A549 (cell line): ENCODE results near the gene SEC62. TPM values are rescaled to one million over a fixed set of nuclear protein-coding genes. Genes with fewer than 3 reads are reported as not detected.

Source experiments
- ATAC-seq, 2 experiments: fragments of 200-7000 bp in 1 of 2; fragments of >200 bp in 1 of 2; cut with Nextera tagmentation in 1 of 2; cut with Tn5 transposase in 1 of 2; 3 replicates each; pipeline versions ENCODE4 v1.8.0 to v1.9.1; 2018 to 2020; ENCODE audit warnings: mild to moderate bottlenecking in 1 of 2, moderate library complexity in 1 of 2
- CTCF ChIA-PET: fragments of 300-600 bp; sonication (Branson Sonifier 250); formaldehyde crosslinking; extraction: SDS; loops from one replicate; lab custom pipeline; 2021; ENCODE audit warnings: antibody characterized with exemption, inconsistent platforms; lab: Yijun Ruan, JAX
- POLR2A ChIA-PET: fragments of 350-600 bp; formaldehyde crosslinking; extraction: SDS; loops from one replicate; lab custom pipeline; 2021; ENCODE audit warnings: antibody characterized with exemption, inconsistent platforms; lab: Yijun Ruan, JAX
- DNase-seq, 2 experiments: peaks; one replicate each; pipeline versions ENCODE4 v3.0.0 to v3.0.0-alpha.2; 2011 to 2016; ENCODE audit warnings: low read depth in 1 of 2, low spot score in 1 of 2
- FAIRE-seq: peaks from 2 replicates; lab custom pipeline; 2011; peaks lifted over from hg19 to GRCh38; lab: Jason Lieb, UNC
- H3K27ac ChIP-seq, 2 experiments: fragments of >200 bp; sonication (Bioruptor Twin); formaldehyde crosslinking; 3 replicates each; pipeline ENCODE4 v1.5.1; 2016 to 2017
- H3K4me1 ChIP-seq: fragments of >200 bp; sonication (Bioruptor Twin); formaldehyde crosslinking; 3 replicates; pipeline ENCODE4 v1.6.1; 2016
- H3K4me2 ChIP-seq: fragments of >200 bp; sonication (Bioruptor Twin); formaldehyde crosslinking; 3 replicates; pipeline ENCODE4 v1.6.1; 2016
- H3K4me3 ChIP-seq: fragments of >200 bp; sonication (Bioruptor Twin); formaldehyde crosslinking; 3 replicates; pipeline ENCODE4 v1.5.1; 2016
- H3K9me3 ChIP-seq: fragments of >200 bp; sonication (Bioruptor Twin); formaldehyde crosslinking; 3 replicates; pipeline ENCODE4 v1.6.1; 2016
- BHLHE40 ChIP-seq: IDR thresholded peaks from 2 replicates; pipeline ENCODE4 v1.6.1; 2012; ENCODE audit warnings: low read depth, low read length, inconsistent platforms
- CTCF ChIP-seq: fragments of >200 bp; sonication (Bioruptor Twin); formaldehyde crosslinking; IDR thresholded peaks from 3 replicates; pipeline ENCODE4 v1.5.1; 2016
- E2F6 ChIP-seq: IDR thresholded peaks from 2 replicates; pipeline ENCODE4 v1.6.1; 2012; ENCODE audit warnings: low read depth, borderline replicate concordance
- EHF ChIP-seq: fragments of 250-450 bp; sonication (Bioruptor Pico); IDR thresholded peaks from 2 replicates; pipeline ENCODE4 v1.5.0; 2020; ENCODE audit warnings: mild to moderate bottlenecking
- EHMT2 ChIP-seq: fragments of 200-600 bp; sonication (generic); IDR thresholded peaks from 2 replicates; pipeline ENCODE4 v1.6.1; 2016; ENCODE audit warnings: antibody characterized with exemption, low read depth, mild to moderate bottlenecking, moderate library complexity
- ELK1 ChIP-seq: fragments of 150-350 bp; IDR thresholded peaks from 2 replicates; pipeline ENCODE4 v1.6.1; 2014; ENCODE audit warnings: low read depth, mild to moderate bottlenecking, low read length
- EP300 ChIP-seq, 2 experiments: fragments of >200 bp; sonication (Bioruptor Twin); formaldehyde crosslinking; IDR thresholded peaks; 2 replicates in 1 of 2; 3 replicates in 1 of 2; pipeline ENCODE4 v1.6.1; 2016 to 2017
- FOSB ChIP-seq: fragments of 250-450 bp; sonication (Bioruptor Pico); IDR thresholded peaks from 2 replicates; pipeline ENCODE4 v1.5.0; 2020; ENCODE audit warnings: mild to moderate bottlenecking, moderate library complexity
- GATA3 ChIP-seq: IDR thresholded peaks from 2 replicates; pipeline ENCODE4 v1.6.1; 2012; ENCODE audit warnings: borderline replicate concordance
- HES2 ChIP-seq: fragments of >200 bp; sonication (Bioruptor Twin); formaldehyde crosslinking; IDR thresholded peaks from 2 replicates; pipeline ENCODE4 v1.6.1; 2016
- MAFK ChIP-seq: fragments of 450-650 bp; IDR thresholded peaks from 2 replicates; pipeline ENCODE4 v1.6.1; 2014; ENCODE audit not compliant: partially characterized antibody
- MAZ ChIP-seq: fragments of 150-350 bp; IDR thresholded peaks from 2 replicates; pipeline ENCODE4 v1.6.1; 2014; ENCODE audit warnings: antibody characterized with exemption, low read depth, low read length, borderline replicate concordance
- NR3C1 ChIP-seq: fragments of >200 bp; sonication (Bioruptor Twin); formaldehyde crosslinking; IDR thresholded peaks from 3 replicates; pipeline ENCODE4 v1.6.1; 2017
- PHF8 ChIP-seq: fragments of 200-600 bp; sonication (generic); IDR thresholded peaks from 2 replicates; pipeline ENCODE4 v1.6.1; 2016; ENCODE audit warnings: low read depth, mild to moderate bottlenecking, antibody characterized with exemption, moderate library complexity, borderline replicate concordance
- POLR2A ChIP-seq: IDR thresholded peaks from 2 replicates; pipeline ENCODE4 v1.6.1; 2012; ENCODE audit warnings: mild to moderate bottlenecking, low read length
- POLR2AphosphoS2 ChIP-seq: conservative IDR thresholded peaks from 2 replicates; pipeline ENCODE4 v1.6.1; 2012; ENCODE audit warnings: low read length, improper control_type of control experiment, inconsistent platforms
- RAD21 ChIP-seq, 2 experiments: fragments of >200 bp in 1 of 2; sonication (Bioruptor Twin) in 1 of 2; formaldehyde crosslinking in 1 of 2; IDR thresholded peaks in 1 of 2; conservative IDR thresholded peaks in 1 of 2; 2 replicates in 1 of 2; 3 replicates in 1 of 2; pipeline ENCODE4 v1.6.1; 2012 to 2018; ENCODE audit warnings: inconsistent platforms in 1 of 2
- RFX5 ChIP-seq: fragments of 450-650 bp; IDR thresholded peaks from 2 replicates; pipeline ENCODE4 v1.7.1; 2014; ENCODE audit warnings: antibody characterized with exemption, mild to moderate bottlenecking, moderate library complexity
- SREBF2 ChIP-seq: fragments of 450-650 bp; IDR thresholded peaks from 2 replicates; pipeline ENCODE4 v1.6.1; 2014; ENCODE audit warnings: mild to moderate bottlenecking, moderate library complexity
- TP53 ChIP-seq: fragments of 250-450 bp; sonication (Bioruptor Pico); IDR thresholded peaks from 2 replicates; pipeline ENCODE4 v1.5.0; 2021; ENCODE audit warnings: mild to moderate bottlenecking, moderate library complexity
- WGBS: methylation state at CpG from one replicate; pipeline ENCODE4 v1.1.6; 2017; ENCODE audit errors: missing lambda C conversion rate; 5-methylcytosine and 5-hydroxymethylcytosine counted together
- polyA plus RNA-seq, 4 experiments: library from polyadenylated mRNA; depleted of rRNA in 3 of 4; stranded (reverse); fragments of >200 nt; fragmentation: RNase III in 1 of 4; extraction: RNeasy Plus Mini Kit Qiagen cat#74134 plus additional on column Dnase treatment in 1 of 4; gene quantifications; 2 replicates in 3 of 4; 3 replicates in 1 of 4; pipeline ENCODE4 v1.2.3, GENCODE V29; 2011 to 2017
- TF ChIP-seq, protein P1 (sequence below): fragments of 250-450 bp; sonication (Bioruptor Pico); IDR thresholded peaks from 2 replicates; pipeline ENCODE4 v1.5.0; 2020; ENCODE audit warnings: low read depth, mild to moderate bottlenecking, moderate library complexity

Gene SEC62
- polyA plus RNA-seq, 2 of the 4 experiments (the other 2 are of a cell fraction): 84.5 to 107 TPM

DNA sequence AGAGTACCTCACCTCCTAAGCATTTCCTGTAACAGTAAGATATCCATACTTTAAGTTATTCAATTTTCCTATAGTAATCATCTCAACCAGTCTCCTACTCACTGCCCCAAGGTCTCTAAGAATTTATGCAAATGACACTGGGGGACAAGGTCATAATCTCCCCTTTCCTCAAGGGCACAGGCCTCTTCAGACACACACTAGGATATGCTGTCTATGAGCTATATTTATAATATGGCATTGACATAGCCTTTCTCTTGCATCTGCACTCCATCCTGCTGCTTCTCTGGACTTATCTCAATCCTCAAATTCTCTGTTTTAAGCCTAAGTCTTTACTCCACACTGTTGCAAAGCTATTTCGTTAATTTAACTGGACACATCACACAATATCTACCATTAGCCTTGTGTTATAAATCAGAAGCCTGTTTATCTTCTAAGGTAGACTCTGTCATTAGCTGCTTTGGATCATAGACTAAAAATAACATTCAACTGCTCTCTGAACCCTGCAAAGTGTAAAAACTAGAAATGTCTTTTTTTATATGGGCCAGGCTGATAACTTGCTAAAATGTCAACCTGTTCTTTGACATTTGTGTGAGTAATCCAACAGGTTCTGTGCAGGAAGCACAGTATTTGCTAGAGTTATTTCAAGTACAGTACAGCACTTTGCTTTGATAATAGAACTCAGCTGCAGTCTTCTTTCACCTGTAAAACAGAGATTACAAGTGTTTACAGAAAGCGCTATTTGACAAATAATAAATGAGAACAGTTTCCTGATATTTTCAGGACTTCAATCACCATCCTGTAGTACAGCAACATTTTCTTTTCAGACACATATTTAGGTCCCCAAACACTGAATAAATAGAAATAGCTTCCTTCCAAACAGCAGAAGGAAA lies 17.8 kb upstream of the SEC62 start:
- FAIRE-seq: no peak

GRCh38 chr3:169952045-169952444 lies 14.6 kb upstream of the SEC62 start:
- FAIRE-seq: no peak

More for the DNA sequence above, 17.8 kb upstream of the SEC62 start:
- ChIA-PET POLR2A (interaction anchor here (0.5 kb wide), 1 partner anchor 260 kb away, joined by 3 read pairs; no protein-coding TSS in a partner anchor), CTCF (interaction anchor here (0.6 kb wide), 1 partner anchor 608 kb away, joined by 3 read pairs; no protein-coding TSS in a partner anchor)
- TF ChIP-seq MAZ (no peak), E2F6 (no peak), EHF (CRISPR knock-in tag) (no peak), CTCF (no peak), GATA3 (no peak), PHF8 (no peak), RAD21 (conservative IDR thresholded peaks at IDR 0.05 in 1 of 2, IDR thresholded peaks at IDR 0.05 in 1 of 2) (no peak), POLR2AphosphoS2 (no peak), MAFK (no peak), RFX5 (no peak)
- TF ChIP-seq, protein P1, sequence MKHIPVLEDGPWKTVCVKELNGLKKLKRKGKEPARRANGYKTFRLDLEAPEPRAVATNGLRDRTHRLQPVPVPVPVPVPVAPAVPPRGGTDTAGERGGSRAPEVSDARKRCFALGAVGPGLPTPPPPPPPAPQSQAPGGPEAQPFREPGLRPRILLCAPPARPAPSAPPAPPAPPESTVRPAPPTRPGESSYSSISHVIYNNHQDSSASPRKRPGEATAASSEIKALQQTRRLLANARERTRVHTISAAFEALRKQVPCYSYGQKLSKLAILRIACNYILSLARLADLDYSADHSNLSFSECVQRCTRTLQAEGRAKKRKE (CRISPR knock-in tag): no peak
- Histone ChIP-seq H3K27ac (no peak overlapping the region), H3K4me3 (no peak overlapping the region), H3K4me1 (no peaks in the 10 kb centered on the region), H3K4me2 (no peak overlapping the region), H3K9me3 (no peaks in the 10 kb centered on the region)
- 47% methylated on average over 2 of the region's 2 CpGs for WGBS
- DNase-seq (no peak), ATAC-seq (no peak)

More at GRCh38 chr3:169952045-169952444, 14.6 kb upstream of the SEC62 start:
- DNase-seq: no peak
- Histone ChIP-seq H3K4me2 (no peak overlapping the region), H3K4me1 (no peaks in the 10 kb centered on the region), H3K9me3 (no peaks in the 10 kb centered on the region), H3K4me3 (no peak overlapping the region), H3K27ac (no peak overlapping the region)
- no peak for ATAC-seq
- POLR2A ChIA-PET: no interaction called here
- TF ChIP-seq RAD21 (conservative IDR thresholded peaks at IDR 0.05 in 1 of 2, IDR thresholded peaks at IDR 0.05 in 1 of 2) (no peak), FOSB (no peak), EHMT2 (no peak), SREBF2 (no peak), POLR2A (no peak), TP53 (CRISPR knock-in tag) (no peak), NR3C1 (no peak), HES2 (no peak), ELK1 (no peak), EP300 (IDR thresholded peaks at IDR 0.05) (no peak), BHLHE40 (no peak)
- 56% methylated on average over 1 of the region's 1 CpG for WGBS
- CTCF ChIA-PET: no interaction called here
